RCC 7860 (cell line): ENCODE data around the gene TBX21.
"Not testable (repeated sequence)": the region's sequence is repeated elsewhere in the genome, so short reads cannot be mapped to it uniquely, and the experiment has no call there.

Experiments used
- DNase-seq: peaks from one replicate; pipeline ENCODE4 v3.0.0-alpha.2; 2015; ENCODE audit warnings: low spot score
- FAIRE-seq: peaks from 2 replicates; lab custom pipeline; 2012; peaks lifted over from hg19 to GRCh38; lab: Jason Lieb, UNC

TBX21 gene

DNA sequence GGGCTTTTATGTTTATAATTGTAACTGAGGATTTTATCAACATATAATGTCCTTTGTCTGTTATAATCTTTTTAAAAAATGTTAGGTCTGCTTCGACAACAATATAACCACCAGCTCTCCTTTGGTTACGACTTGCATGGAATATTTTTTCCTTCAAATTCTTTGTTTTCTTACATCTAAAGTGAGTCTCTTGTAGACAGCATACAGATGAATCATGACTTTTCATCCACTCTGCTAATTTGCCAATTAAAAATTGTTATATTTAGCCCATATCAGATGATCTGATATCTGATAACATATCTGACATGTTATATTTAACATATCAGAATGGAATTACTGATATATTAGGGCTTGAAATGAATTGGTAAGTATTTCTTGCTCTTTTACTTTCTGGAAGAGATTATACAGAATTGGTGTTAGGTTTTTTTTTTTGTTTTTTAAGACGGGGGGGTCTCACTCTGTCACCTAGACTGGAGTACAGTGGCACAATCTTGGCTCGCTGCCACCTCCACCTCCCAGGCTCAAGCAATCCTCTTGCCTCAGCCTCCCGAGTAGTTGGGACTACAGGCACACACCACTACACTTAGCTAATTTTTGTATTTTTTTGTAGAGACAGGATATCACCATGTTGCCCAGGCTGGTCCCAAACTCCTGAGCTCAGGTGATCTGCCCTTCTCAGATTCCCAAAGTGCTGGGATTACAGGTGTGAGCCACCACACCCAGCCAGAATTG is 27.5 kb downstream of the TBX21 start:
- FAIRE-seq (no peak), DNase-seq (no peak)

DNA sequence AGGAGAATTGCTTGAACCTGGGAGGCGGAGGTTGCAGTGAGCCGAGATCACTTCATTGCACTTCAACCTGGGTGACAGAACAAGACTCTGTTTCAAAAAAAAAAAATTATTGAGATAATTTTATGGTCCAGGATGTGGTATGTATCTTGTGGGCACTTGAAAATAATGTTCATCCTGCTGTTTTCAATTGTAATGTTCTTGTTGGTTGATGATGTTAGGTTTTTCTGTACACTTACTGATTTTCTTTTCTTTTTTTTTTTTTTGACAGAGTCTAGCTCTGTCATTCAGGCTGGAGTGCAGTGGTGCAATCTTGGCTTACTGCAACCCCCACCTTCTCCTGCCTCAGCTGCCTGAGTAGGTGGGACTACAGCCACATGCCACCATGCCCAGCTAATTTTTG is 29.7 kb downstream of the TBX21 start:
- DNase-seq, result no peak
- FAIRE-seq, result no peak

DNA sequence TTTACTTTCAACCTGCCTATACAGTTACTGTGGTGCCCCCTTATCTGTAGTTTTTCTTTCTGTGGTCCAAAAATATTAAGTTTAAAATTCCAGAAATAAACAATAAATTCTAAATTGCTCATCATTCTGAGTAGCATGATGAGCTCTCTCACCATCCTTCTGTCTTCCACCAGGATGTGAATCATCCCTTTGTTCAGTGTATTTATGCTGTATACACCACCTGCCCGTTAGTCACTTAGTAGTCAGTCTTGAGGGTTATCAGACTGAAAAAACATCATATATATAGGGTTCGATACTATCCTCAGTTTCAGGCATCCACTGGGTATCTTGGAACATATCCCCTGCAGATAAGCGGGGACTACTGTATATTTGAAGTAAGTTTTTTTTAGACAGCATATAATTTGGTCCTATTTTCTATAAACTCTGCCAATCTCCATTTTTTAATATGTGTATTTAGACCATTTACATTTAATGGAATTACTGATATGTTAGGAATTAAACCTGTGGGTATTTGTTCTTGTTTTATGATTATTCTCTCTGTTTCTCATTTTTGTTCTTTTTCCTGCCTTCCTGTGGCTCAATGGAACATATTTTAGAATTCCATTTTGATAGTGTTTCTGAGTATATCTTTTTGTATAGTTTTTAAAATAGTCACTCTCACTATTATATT is 31.0 kb downstream of the TBX21 start:
- no peak for FAIRE-seq

DNA sequence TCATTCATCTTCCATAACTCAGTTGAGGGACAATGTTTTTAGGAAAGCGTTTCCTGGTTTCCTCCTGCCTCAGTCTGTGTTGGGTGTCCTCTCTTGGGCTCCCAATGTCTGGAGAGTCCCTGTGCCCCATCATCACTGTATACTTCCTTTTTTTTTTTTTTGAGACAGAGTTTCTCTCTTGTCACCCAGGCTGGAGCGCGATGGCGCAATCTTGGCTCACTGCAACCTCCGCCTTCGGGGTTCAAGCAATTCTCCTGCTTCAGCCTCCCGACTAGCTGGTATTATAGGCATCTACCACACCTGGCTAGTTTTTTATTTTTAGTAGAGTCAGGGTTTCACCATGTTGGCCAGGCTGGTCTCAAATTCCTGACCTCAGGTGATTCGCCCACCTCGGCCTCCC is 40.6 kb downstream of the TBX21 start:
- DNase-seq, FAIRE-seq: not testable (repeated sequence)

More for the DNA sequence above, 31.0 kb downstream of the TBX21 start:
- no peak for DNase-seq

DNA sequence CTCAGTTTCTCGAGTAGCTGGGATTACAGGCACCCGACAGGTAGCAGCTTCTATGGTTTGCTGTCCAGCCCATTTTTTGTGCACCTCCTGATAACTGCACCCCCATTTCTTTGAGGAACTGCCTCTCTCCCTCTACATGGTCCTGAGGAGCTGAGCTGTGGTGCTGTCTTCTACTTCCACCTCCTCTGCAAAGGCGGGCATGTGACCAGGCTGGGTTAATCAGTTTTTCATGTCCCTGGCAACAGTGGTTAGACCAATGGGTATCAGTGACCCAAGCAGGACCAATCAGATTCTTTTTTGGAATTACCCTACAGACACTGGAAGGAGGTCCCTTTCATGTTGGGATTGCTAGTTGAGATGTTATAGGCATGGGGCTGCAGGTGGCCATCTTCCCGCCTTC is 41.3 kb downstream of the TBX21 start:
- no peak for DNase-seq
- no peak for FAIRE-seq

DNA sequence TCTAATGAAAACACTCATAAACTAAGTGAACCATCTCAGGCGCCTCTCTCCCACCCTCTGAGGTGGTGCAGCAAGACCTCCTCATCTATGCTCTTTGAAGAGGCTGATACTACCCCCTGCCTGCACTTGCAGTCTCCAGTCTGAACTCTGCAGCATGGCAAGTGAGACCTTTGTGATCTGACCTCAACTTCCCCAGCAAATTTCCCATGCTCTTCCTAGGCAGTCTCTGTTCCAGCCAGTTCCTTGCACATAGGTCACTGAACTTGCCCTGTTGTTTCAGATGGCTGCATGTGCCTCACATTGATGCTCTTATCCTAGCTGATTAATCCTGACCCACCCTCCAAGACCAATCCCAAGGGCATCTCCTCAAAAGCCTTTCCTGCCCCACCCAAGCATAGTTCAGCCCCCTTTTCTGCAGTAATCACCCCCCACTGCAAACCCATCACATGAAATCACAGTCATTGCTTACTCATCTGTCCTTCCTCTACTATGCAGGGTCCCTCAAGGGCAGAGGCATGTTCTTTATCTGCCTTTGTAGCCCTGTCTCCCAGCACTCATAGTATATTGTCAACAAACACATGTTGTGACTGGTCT is 42.0 kb downstream of the TBX21 start:
- FAIRE-seq, result no peak

DNA sequence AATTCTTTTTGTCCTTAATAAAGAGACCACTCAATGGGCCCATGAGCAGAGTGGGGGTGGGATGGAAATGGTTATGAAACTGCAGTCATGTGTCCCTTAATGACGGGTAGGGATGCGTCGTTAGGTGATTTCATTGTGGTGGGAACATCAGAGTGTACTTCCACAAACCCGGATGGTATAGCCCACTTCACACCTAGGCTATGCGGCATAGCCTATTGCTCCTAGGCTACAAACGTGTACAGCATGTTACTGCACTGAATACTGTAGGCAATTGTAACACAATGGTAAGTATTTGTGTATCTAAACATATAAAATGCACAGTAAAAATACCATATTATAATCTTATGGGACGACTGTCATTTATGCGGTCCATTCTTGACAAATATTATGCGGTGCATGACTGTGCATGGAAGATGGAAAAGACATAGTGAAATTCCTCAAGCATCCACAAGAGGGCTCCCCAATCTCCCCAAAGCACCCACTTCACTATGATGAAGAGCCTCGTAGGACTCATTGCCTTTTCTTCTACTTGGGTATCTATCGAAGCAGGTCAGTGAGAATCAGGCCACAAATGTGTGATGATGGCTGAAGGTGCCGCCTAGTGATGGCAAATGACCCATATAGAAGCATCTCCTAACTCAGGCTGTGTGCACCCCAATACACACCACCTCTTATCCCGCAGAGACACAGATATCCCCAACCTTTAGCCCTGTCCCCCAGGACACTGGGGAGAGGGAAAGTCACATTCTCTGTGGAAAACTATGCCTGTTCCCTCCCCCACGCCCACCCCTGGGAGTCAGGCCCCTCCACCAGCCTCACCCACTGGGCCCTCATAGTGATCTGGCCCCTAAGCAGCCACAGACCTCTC is 43.5 kb downstream of the TBX21 start:
- FAIRE-seq (peak; percentile 38), DNase-seq (peak; percentile 50)

More for the DNA sequence above, 42.0 kb downstream of the TBX21 start:
- DNase-seq, result no peak

DNA sequence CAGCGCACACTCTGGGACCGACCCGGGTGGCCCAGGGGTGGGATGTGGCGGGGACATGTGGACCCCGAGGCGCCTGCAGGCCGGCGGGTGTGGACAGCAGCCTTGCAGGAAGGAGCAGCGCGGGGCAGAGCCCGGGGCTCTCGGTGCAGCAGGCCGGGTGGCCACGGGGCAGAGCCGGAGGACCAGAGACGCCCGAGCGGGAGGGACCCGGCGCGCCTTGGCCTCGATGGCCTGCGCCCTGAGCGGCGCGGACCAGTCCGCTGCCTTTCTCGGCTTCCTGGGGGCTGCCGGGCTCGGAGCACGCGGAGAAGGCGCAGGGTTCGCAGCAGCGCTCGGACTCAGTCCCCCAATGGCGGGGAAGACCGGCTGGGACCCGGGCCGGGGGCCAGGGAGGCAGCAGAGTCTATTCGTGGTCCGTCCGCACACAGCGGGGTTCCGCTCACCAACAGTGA is 45.2 kb downstream of the TBX21 start:
- DNase-seq (no peak), FAIRE-seq (no peak)

DNA sequence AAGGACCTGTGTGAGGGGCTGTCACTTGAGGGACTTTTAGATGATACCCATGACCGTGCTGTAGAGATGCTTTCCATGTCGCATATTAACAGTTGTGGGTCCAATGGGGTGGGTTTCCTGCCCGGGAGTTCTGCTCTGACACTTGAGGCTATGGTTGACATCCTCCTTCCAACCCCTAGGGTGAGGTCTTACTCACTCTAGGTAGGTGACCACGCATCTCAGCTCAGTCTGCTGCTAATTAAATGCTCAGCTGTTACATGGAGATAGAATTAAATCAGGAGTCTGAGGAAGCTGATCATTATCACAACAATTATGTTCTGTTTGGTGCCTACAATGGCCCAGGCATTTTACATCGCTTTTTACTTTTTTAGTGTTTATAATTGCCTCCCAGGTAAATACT is 48.4 kb downstream of the TBX21 start:
- FAIRE-seq (no peak), DNase-seq (no peak)

DNA sequence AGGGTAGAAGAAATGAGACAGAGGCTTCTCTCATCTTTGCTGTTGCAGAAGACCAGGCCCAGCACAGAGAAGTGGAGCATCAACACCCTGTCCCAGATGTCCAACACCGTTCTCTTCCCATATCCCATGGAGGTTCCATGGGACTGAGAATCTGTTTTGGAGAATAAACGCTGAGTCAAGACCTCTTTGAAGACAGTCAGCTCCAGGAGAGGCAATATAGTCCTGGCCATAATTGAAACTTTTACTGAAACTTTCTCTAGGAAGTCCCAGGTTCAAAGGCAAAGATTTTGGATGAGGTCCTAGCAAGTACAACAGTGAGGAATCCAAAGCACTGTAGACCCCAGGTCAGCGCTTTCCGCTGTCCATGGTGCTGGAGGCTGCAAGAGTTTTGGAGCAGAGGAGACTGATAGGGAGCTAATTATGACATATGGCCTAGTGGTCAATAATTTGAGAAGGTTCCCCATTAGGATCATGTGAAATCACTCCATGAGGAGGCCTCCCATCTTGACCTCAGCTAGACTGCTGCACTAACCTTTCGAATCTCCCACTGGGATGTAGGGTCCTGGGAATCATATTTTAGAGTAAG is 52.6 kb downstream of the TBX21 start:
- DNase-seq (no peak), FAIRE-seq (no peak)

DNA sequence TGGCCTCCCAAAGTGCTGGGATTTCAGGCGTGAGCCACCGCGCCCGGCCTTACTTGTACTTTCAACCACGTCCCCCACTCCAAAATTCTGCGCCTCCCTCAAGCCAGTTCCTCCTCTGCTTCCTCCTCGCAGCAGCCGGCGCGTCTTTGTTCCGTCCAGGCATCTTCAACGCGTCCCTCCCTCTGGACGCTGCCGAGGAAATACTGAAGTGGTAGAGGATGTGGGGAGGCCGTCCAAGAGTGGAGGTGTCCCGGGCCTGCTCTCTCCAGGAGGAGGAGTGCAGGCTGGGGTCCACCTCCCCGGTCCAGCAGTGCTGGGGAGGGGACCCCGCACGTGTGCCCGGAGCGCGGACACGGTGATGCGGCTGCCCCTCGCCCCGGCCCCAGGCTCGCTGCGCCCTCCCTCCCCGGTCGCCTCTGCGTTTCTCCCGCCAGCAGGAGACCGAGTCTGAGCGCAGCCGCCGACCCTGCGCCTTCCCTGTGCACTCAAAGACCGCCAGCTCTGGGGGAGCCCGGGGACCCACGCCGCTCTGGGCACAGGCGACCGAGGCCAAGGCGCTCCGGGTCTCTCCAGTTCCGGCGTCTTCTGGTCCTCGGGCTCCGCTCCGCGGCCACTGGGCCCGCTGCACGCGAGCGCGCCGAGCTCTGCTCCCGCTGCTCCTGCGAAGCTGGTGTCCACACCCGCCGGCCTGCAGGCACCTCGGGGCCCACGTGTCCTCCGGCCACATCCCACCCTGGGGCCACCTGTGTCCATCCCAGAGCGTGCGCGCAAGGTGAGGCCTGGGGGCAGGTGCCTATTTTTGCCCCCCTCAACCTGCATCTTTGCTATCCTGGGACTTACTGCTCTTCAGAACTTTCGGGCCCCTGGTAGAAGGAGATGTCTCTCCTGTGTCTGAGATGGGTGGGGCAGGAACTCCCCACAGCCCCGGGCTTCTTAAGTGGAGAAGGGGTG is 56.9 kb downstream of the TBX21 start:
- DNase-seq (no peak), FAIRE-seq (no peak)

DNA sequence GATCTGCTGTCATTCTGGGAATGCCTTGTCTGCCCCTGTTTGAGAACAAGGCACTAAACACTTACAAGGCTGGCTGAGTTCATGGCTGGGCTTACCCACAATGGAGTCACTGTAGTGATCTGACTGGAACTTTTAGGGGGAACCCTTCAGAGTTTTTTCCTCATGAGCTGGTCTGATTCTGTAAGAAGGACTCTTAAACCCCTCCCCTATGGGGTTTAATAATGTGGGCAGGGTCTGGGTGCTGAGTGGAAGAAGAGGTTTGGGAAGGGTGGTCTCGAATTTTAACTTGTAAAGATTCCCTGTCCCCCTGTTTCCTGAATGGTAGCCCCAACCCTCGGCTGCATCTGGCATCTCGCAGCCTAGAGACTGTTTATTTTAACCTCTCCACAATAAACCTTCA is 58.0 kb downstream of the TBX21 start:
- no peak for DNase-seq
- no peak for FAIRE-seq

DNA sequence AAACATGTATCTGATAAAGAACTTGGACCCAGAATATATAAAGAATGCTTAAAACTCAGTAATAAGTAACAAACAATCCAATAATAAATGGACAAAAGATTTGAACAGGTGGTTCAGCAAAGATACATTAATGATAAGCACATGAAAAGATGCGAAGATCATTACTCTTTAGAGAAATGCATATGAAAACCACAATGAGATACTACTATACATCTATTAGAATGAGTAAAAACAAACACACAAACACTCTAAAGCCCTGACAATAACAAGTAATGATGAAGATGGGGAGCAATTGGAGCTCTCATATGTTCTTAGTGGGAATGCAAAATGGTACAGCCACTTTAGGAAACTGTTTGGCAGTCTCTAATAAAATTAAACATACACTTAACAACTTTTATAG is 59.4 kb downstream of the TBX21 start:
- no peak for FAIRE-seq
- no peak for DNase-seq

DNA sequence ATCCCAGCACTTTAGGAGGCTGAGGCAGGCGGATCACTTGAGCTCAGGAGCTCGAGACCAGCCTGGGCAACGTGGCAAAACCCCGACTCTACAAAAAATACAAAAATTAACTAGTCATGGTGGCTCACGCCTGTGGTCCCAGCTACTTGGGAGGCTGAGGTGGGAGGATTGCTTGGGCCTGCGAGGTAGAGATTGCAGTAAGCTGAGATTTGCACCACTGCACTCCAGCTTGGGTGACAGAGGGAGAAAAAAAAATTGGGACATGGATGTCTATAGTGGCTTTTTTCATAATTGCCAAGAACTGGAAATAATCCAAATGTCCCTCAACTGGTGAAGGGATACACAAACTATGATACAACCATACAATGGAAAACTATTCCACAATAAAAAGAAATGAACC is 59.9 kb downstream of the TBX21 start:
- FAIRE-seq, result no peak
- no peak for DNase-seq
